ENCODE data around the gene ELMO1.

The ELMO1 gene

DNA sequence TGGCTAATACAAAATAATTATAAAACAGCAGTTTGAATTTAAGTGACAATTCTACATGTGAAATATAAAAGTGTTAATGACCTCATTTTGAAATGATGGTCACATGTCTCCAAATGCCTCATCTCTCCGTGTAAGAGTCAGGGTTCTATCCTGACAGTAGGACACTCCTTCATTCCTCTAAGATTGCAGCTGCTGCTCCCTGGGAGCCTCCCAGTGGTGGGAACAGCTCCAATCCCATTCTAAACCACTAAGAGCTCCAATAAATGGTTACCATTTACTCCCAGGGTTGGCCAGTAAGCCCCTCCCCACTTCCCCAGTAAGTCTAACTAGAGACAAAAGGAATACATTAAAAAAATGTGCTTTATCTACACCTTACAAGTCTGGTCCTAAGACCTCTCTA is 379.8 kb downstream of the ELMO1 start:
- CTCF ChIA-PET = interaction anchor here (1.3 kb wide), 2 partner anchors 30 to 113 kb away, joined by 5 to 6 read pairs; no protein-coding TSS in a partner anchor
- no peak for DNase-seq (ENCODE audit: extremely low spot score)
- TF ChIP-seq, protein P1, sequence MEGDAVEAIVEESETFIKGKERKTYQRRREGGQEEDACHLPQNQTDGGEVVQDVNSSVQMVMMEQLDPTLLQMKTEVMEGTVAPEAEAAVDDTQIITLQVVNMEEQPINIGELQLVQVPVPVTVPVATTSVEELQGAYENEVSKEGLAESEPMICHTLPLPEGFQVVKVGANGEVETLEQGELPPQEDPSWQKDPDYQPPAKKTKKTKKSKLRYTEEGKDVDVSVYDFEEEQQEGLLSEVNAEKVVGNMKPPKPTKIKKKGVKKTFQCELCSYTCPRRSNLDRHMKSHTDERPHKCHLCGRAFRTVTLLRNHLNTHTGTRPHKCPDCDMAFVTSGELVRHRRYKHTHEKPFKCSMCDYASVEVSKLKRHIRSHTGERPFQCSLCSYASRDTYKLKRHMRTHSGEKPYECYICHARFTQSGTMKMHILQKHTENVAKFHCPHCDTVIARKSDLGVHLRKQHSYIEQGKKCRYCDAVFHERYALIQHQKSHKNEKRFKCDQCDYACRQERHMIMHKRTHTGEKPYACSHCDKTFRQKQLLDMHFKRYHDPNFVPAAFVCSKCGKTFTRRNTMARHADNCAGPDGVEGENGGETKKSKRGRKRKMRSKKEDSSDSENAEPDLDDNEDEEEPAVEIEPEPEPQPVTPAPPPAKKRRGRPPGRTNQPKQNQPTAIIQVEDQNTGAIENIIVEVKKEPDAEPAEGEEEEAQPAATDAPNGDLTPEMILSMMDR (IDR thresholded peaks at IDR 0.05; ENCODE audit: control extremely low read depth, extremely low read depth, low read depth, missing control alignments) = no peak
- POLR2A ChIA-PET = no interaction called here

DNA sequence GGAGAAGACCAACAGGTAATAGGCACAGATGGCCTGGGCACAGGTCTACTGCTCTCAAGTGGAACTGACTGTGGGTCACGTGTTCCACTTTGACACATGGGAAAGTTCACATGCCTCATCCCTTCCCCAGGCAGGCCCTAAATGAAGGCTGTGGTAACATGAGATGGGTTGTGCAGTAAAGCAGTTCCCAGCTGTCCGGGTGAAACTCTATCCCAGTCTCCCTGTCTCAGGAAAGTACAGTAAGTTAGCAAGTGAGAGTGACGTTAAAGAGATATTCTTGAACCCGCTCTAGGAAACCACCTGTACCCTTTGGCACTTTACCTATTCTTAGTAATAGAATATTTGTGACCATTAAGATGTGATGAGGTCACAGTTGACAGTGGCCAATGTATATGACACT is 380.6 kb downstream of the ELMO1 start:
- ChIA-PET POLR2A (interaction anchor here (0.5 kb wide), 1 partner anchor 379 kb away, joined by 5 read pairs; no protein-coding TSS in a partner anchor), CTCF (no interaction called here)
- TF ChIP-seq, protein P1 (IDR thresholded peaks at IDR 0.05; ENCODE audit: control extremely low read depth, extremely low read depth, low read depth, missing control alignments) = no peak
- DNase-seq (ENCODE audit: extremely low spot score) = no peak

DNA sequence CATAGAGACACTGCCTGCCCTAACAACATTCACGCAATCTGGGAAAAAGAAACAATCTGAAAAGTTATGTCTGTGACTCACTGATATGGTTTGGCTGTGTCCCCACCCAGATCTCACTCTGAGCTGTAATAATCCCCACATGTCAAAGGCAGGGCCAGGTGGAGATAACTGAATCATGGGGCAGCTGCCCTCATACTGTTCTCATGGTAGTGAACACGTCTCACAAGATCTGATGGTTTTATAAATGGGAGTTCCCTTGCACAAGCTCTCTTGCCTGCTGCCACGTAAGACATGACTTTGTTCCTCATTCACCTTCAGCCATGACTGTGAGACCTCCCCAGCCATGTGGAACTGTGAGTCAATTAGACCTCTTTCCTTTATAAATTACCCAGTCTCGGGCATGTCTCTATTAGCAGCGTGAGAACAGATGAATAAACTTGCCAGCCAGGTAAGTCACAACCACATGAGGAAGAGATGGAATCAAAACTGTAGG is 382.8 kb downstream of the ELMO1 start:
- TF ChIP-seq, protein P1 (IDR thresholded peaks at IDR 0.05; ENCODE audit: control extremely low read depth, extremely low read depth, low read depth, missing control alignments) = no peak
- ChIA-PET CTCF (interaction anchor here (1.0 to 1.5 kb wide), 5 partner anchors 10 to 81 kb away, joined by 3 read pairs; no protein-coding TSS in a partner anchor), POLR2A (interaction anchor here (0.9 kb wide), 1 partner anchor 1340 kb away, joined by 4 read pairs; no protein-coding TSS in a partner anchor)
- no peak for DNase-seq (ENCODE audit: extremely low spot score)

DNA sequence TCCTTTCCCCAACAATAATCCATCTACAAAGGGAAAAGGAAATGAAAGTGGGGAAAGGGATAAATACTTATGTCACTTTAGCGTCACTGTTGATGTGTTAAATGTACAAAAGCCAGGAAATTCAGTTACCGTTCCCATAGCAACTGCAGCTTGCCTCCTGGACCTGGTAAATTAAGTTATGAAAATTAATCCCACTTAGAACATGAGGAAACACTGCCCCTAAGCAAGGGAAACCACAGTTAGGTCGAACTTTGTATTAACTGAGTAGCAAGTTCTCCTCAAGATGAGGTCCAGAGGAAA is 386.2 kb downstream of the ELMO1 start:
- POLR2A ChIA-PET = no interaction called here
- TF ChIP-seq, protein P1 (IDR thresholded peaks at IDR 0.05; ENCODE audit: control extremely low read depth, extremely low read depth, low read depth, missing control alignments) = no peak
- DNase-seq (ENCODE audit: extremely low spot score) = no peak
- CTCF ChIA-PET = interaction anchor here (1.0 to 1.7 kb wide), 2 partner anchors 9 to 119 kb away, joined by 3 to 7 read pairs; no protein-coding TSS in a partner anchor

DNA sequence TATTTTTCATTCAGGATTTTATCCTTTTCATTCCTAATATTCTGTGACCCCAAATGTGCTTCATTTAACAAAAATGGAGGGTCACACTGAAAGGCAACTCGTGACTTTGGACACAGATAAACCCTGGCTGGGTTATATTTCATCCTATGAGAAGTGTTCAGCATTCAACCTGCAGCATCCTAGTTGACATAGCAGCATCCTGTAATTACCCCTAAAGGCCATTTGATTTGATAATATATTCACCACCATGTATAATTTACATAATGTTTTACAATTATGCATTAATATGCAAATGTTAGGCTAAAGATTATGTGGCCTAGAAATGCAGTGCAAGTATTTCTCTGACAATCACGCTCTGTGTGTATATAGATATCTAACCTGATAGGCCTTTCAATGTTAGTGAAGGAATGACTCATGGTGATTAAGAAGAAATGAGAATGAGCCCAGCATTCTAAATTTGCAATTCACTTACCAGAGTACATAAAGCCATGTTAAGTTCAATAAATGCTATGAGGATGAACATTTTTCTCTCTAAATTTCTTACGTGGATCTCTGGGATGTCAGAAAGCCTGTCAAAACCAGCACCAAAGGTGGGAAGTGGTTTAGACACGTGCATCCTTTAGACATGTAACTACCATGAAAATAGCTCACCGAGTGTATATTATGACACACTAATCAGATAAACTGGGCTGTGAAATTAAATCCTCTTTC is 386.7 kb downstream of the ELMO1 start:
- ChIA-PET POLR2A (no interaction called here), CTCF (interaction anchor here (1.0 to 1.7 kb wide), 2 partner anchors 10 to 120 kb away, joined by 3 to 7 read pairs; no protein-coding TSS in a partner anchor)
- TF ChIP-seq, protein P1 (IDR thresholded peaks at IDR 0.05; ENCODE audit: control extremely low read depth, extremely low read depth, low read depth, missing control alignments) = no peak
- no peak for DNase-seq (ENCODE audit: extremely low spot score)

DNA sequence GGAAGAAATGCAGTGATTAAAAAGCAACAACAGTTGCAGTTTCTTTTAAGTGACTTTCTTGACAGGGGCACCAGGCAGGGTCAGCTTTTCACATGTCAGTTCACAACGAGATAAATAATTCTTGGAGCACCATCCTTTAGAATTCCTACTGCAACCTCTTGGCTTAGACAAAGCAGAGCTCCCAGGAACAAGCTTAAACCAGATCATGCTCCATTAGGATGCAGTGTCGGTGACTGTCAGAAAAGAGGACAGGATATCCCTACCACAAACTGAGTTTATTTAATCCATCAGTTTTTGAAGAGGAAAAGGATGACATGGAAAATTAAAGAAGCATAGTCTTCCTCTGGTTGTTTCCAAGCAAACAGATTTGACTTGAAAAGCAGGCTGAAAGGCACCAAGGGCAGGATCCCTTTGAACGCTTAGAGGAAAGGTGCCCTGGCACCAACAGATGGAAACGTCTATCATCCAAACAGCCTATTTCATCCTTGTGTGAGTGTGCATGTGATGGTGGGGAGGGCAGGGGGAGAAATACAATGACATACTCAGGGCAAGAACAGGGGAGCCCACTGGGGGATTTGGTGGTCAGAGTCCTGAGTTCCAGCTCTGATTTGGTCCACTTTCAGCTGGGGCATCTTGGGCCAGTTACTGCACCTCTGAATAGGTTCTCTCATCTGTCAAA is 392.3 kb downstream of the ELMO1 start:
- ChIA-PET CTCF (interaction anchor here (0.8 to 1.5 kb wide), 5 partner anchors 9 to 73 kb away, joined by 3 read pairs; no protein-coding TSS in a partner anchor), POLR2A (no interaction called here)
- DNase-seq (ENCODE audit: extremely low spot score) = no peak
- TF ChIP-seq, protein P1 (IDR thresholded peaks at IDR 0.05; ENCODE audit: control extremely low read depth, extremely low read depth, low read depth, missing control alignments) = no peak
